Measurements from ENCODE around the gene CLASP1. TPM values are rescaled to one million over a fixed set of nuclear protein-coding genes. Genes with fewer than 3 reads are reported as not detected.
A peak's percentile ranks its signal among the peaks of the same experiment; 100 is the strongest.

Gene CLASP1
- total RNA-seq, 2 donors from 2014 or later, result 87.0 to 88.3 TPM

DNA sequence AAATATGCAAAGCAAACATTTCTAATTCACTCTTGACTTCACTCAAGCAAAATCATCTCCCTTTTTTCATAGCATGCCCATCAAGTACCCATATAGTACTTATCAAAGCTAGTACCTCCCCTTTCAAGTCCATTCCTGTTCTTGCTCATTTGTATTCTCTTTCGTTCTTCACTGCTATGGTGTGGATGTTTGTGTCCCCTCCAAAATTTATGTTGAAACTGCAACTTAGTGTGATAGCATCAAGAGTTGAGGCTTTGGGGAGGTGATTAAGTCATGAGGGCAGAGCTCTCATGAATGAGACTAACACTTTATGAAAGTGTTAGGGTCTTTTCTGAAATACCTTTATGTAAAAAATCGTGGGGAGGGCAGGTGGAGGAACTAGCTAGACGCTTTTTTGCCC is 65.7 kb downstream of the CLASP1 start:
- peaks cover under 1% of the 10 kb centered on the region for H3K36me3 Mint-ChIP-seq (ENCODE audit: low read depth)
- H3K4me1 ChIP-seq (ENCODE audit: control insufficient read depth, insufficient read depth, low read length), result no peaks in the 10 kb centered on the region
- no peak for DNase-seq
- H3K27ac ChIP-seq (ENCODE audit: low read depth, low read length), result no peak overlapping the region
- H3K27me3 ChIP-seq (ENCODE audit: control insufficient read depth, insufficient read depth, low read length, poor library complexity, severe bottlenecking), result no peaks in the 10 kb centered on the region
- WGBS, 2 experiments (ENCODE audit: insufficient coverage in 1 of 2, insufficient read length in 1 of 2), result 91 to 100% methylated on average over 2 to 3 of the region's 3 CpGs
- no peaks in the 10 kb centered on the region for H3K27me3 Mint-ChIP-seq (ENCODE audit: insufficient read depth)
- H3K9me3 Mint-ChIP-seq, result no peaks in the 10 kb centered on the region
- H3K4me3 Mint-ChIP-seq, result no peak overlapping the region
- H3K9me3 ChIP-seq (ENCODE audit: control insufficient read depth, low read length), result no peaks in the 10 kb centered on the region
- H3K27ac Mint-ChIP-seq, result no peak overlapping the region
- H3K4me3 ChIP-seq (ENCODE audit: low read length), result no peak overlapping the region
- TF ChIP-seq, protein P1, sequence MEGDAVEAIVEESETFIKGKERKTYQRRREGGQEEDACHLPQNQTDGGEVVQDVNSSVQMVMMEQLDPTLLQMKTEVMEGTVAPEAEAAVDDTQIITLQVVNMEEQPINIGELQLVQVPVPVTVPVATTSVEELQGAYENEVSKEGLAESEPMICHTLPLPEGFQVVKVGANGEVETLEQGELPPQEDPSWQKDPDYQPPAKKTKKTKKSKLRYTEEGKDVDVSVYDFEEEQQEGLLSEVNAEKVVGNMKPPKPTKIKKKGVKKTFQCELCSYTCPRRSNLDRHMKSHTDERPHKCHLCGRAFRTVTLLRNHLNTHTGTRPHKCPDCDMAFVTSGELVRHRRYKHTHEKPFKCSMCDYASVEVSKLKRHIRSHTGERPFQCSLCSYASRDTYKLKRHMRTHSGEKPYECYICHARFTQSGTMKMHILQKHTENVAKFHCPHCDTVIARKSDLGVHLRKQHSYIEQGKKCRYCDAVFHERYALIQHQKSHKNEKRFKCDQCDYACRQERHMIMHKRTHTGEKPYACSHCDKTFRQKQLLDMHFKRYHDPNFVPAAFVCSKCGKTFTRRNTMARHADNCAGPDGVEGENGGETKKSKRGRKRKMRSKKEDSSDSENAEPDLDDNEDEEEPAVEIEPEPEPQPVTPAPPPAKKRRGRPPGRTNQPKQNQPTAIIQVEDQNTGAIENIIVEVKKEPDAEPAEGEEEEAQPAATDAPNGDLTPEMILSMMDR (conservative IDR thresholded peaks at IDR 0.05), result no peak
- H3K4me1 Mint-ChIP-seq, result peaks cover 4% of the 10 kb centered on the region
- no peak overlapping the region for H3K9ac ChIP-seq (ENCODE audit: extremely low read depth, low read length, poor library complexity, severe bottlenecking)
- no peaks in the 10 kb centered on the region for H3K36me3 ChIP-seq (ENCODE audit: control insufficient read depth, insufficient read depth, low read length)

DNA sequence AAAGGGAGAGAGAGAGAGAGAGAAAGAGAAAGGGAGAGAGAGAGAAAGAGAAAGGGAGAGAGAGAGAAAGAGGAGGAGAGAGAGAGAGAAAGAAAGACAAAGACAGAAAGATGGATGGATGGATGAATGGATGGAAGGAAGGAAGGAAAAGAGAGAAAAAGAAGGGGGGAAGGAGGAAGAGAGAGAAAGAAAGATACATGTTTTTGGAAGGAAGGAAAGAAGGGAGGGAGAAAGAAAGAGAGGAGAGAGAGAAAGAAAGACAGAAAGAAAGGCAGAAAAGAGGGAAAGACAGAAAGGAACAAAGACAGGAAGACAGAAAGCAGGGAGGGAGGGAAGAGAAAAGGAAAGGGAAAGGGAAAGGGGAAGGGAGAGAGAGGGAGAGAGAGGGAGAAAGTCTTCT is 67.0 kb downstream of the CLASP1 start:
- DNase-seq, result no peak
- Histone ChIP-seq H3K4me3 (ENCODE audit: low read length) (no peak overlapping the region), H3K27ac (ENCODE audit: low read depth, low read length) (no peak overlapping the region), H3K4me1 (ENCODE audit: control insufficient read depth, insufficient read depth, low read length) (no peaks in the 10 kb centered on the region), H3K27me3 (ENCODE audit: control insufficient read depth, insufficient read depth, low read length, poor library complexity, severe bottlenecking) (no peaks in the 10 kb centered on the region), H3K9me3 (ENCODE audit: control insufficient read depth, low read length) (no peaks in the 10 kb centered on the region), H3K9ac (ENCODE audit: extremely low read depth, low read length, poor library complexity, severe bottlenecking) (no peak overlapping the region), H3K36me3 (ENCODE audit: control insufficient read depth, insufficient read depth, low read length) (no peaks in the 10 kb centered on the region)
- TF ChIP-seq, protein P1 (conservative IDR thresholded peaks at IDR 0.05), result no peak
- Mint-ChIP-seq H3K9me3 (no peaks in the 10 kb centered on the region), H3K36me3 (ENCODE audit: low read depth) (no peaks in the 10 kb centered on the region), H3K27ac (no peak overlapping the region), H3K4me1 (peaks cover 9% of the 10 kb centered on the region), H3K27me3 (ENCODE audit: insufficient read depth) (no peaks in the 10 kb centered on the region), H3K4me3 (no peak overlapping the region)

DNA sequence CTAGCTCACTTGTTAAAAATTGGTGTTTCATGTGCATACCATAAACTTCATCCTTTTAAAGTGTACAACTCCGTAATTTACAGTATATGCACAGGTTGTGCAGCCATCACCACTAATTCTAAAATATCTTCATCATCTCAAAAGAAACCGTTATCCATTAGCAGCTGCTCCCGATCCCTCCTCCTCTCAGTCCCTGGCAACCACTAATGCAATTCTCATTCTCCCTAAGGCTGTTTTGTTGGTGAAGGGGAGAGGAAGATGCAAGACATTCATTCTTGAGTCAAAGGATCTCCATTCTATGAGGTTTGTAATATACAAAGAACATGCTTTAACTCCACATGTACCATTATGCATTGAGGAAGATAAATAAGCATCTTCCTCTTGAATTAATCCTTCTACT is 70.0 kb downstream of the CLASP1 start:
- peak overlapping the region; percentile 19 for H3K27ac ChIP-seq (ENCODE audit: low read depth, low read length)
- no peak overlapping the region for H3K27ac Mint-ChIP-seq
- H3K9me3 ChIP-seq (ENCODE audit: control insufficient read depth, low read length), result no peaks in the 10 kb centered on the region
- no peak for DNase-seq
- H3K4me1 Mint-ChIP-seq, result peaks cover 24% of the 10 kb centered on the region
- H3K9ac ChIP-seq (ENCODE audit: extremely low read depth, low read length, poor library complexity, severe bottlenecking), result no peak overlapping the region
- no peak overlapping the region for H3K4me3 Mint-ChIP-seq
- no peaks in the 10 kb centered on the region for H3K27me3 Mint-ChIP-seq (ENCODE audit: insufficient read depth)
- H3K36me3 Mint-ChIP-seq (ENCODE audit: low read depth), result no peaks in the 10 kb centered on the region
- 93 to 100% methylated on average over 1 to 3 of the region's 3 CpGs for WGBS, 2 experiments (ENCODE audit: insufficient coverage in 1 of 2, insufficient read length in 1 of 2)
- no peaks in the 10 kb centered on the region for H3K27me3 ChIP-seq (ENCODE audit: control insufficient read depth, insufficient read depth, low read length, poor library complexity, severe bottlenecking)
- TF ChIP-seq, protein P1 (conservative IDR thresholded peaks at IDR 0.05), result no peak
- H3K9me3 Mint-ChIP-seq, result no peaks in the 10 kb centered on the region
- H3K4me3 ChIP-seq (ENCODE audit: low read length), result no peak overlapping the region
- H3K36me3 ChIP-seq (ENCODE audit: control insufficient read depth, insufficient read depth, low read length), result no peaks in the 10 kb centered on the region
- H3K4me1 ChIP-seq (ENCODE audit: control insufficient read depth, insufficient read depth, low read length), result peaks cover 5% of the 10 kb centered on the region
